Common myeloid progenitor, CD34-positive (primary cell): Measurements from ENCODE around the gene RRP1B.
"Not testable (repeated sequence)": the region's sequence is repeated elsewhere in the genome, so short reads cannot be mapped to it uniquely, and the experiment has no call there.

Experiments used
- CTCF ChIA-PET: fragments of 350-600 bp; sonication (Branson Sonifier 250); formaldehyde crosslinking; loops from one replicate; lab custom pipeline; 2021; ENCODE audit warnings: antibody characterized with exemption; lab: Charles Lee
- POLR2A ChIA-PET: fragments of 350-600 bp; sonication (Branson Sonifier 250); formaldehyde crosslinking; loops from one replicate; lab custom pipeline; 2021; ENCODE audit warnings: antibody characterized with exemption; lab: Charles Lee
- DNase-seq, 3 donors: peaks; one replicate each; pipeline versions ENCODE4 v3.0.0 to v3.0.0-alpha.2; 2013
- H3K27ac ChIP-seq, 2 experiments: 1 replicate in 1 of 2; 2 replicates in 1 of 2; pipeline ENCODE4 v1.7.0; 2013; ENCODE audit warnings: inconsistent platforms in 2 of 2, low read length in 2 of 2, mild to moderate bottlenecking in 2 of 2, low read depth in 1 of 2, moderate library complexity in 1 of 2; ENCODE audit not compliant: severe bottlenecking in 2 of 2, insufficient read depth in 1 of 2, poor library complexity in 1 of 2
- H3K27me3 ChIP-seq, 5 experiments: replicated peaks in 2 of 5; 1 replicate in 3 of 5; 2 replicates in 2 of 5; pipeline versions ENCODE4 v1.6.1 to v1.7.0; 2013; ENCODE audit warnings: low read length in 4 of 5, mild to moderate bottlenecking in 2 of 5, moderate library complexity in 2 of 5, inconsistent platforms in 1 of 5; ENCODE audit not compliant: insufficient read depth in 5 of 5, control insufficient read depth in 4 of 5
- H3K36me3 ChIP-seq, 4 experiments: 1 replicate in 2 of 4; 2 replicates in 2 of 4; pipeline versions ENCODE4 v1.6.1 to v1.7.0; 2013; ENCODE audit warnings: low read length in 3 of 4, control low read depth in 1 of 4, mild to moderate bottlenecking in 1 of 4; ENCODE audit not compliant: control insufficient read depth in 4 of 4, insufficient read depth in 4 of 4
- H3K4me1 ChIP-seq, 4 experiments: 1 replicate in 3 of 4; 2 replicates in 1 of 4; pipeline versions ENCODE4 v1.6.1 to v1.7.1; 2013; ENCODE audit warnings: low read length in 3 of 4, mild to moderate bottlenecking in 3 of 4, control low read depth in 1 of 4, inconsistent platforms in 1 of 4, moderate library complexity in 1 of 4; ENCODE audit not compliant: control insufficient read depth in 4 of 4, insufficient read depth in 4 of 4; ENCODE audit errors: control extremely low read depth in 1 of 4
- H3K4me3 ChIP-seq, 7 experiments: 1 replicate in 4 of 7; 2 replicates in 3 of 7; pipeline versions ENCODE4 v1.5.1 to v1.7.0; 2013; ENCODE audit warnings: mild to moderate bottlenecking in 7 of 7, low read length in 6 of 7, moderate library complexity in 6 of 7, inconsistent platforms in 2 of 7, low read depth in 2 of 7, control low read depth in 1 of 7; ENCODE audit not compliant: insufficient read depth in 4 of 7, control insufficient read depth in 1 of 7; ENCODE audit errors: extremely low read depth in 1 of 7
- H3K9me3 ChIP-seq, 5 experiments: 1 replicate in 4 of 5; 2 replicates in 1 of 5; pipeline versions ENCODE4 v1.6.1 to v1.7.1; 2013; ENCODE audit warnings: low read length in 4 of 5, mild to moderate bottlenecking in 2 of 5, inconsistent platforms in 1 of 5, low read depth in 1 of 5, moderate library complexity in 1 of 5; ENCODE audit not compliant: control insufficient read depth in 4 of 5, insufficient read depth in 2 of 5; ENCODE audit errors: control extremely low read depth in 1 of 5
- WGBS: methylation state at CpG from one replicate; pipeline ENCODE4 v1.1.5; 2013; ENCODE audit not compliant: insufficient coverage; 5-methylcytosine and 5-hydroxymethylcytosine counted together

RRP1B gene

GRCh38 chr21:43707462-43707861 lies 48.1 kb downstream of the RRP1B start:
- Histone ChIP-seq H3K4me3 (no peak overlapping the region), H3K27ac (no peak overlapping the region), H3K36me3 (no peaks in the 10 kb centered on the region), H3K9me3 (no peaks in the 10 kb centered on the region), H3K27me3 (no peaks in the 10 kb centered on the region), H3K4me1 (peaks cover 0 to 21% (median 18%) of the 10 kb centered on the region in 4 experiments)
- DNase-seq, result no peak
- WGBS, result 97% methylated on average over 8 of the region's 9 CpGs
- ChIA-PET POLR2A (no interaction called here), CTCF (interaction anchor here (1.3 to 1.4 kb wide), 2 partner anchors 17 to 22 kb away, joined by 3 read pairs; no protein-coding TSS in a partner anchor)

- 90% methylated on average over 13 of the region's 13 CpGs for WGBS
- CTCF ChIA-PET, result no interaction called here
These were observed 49.5 kb downstream of the RRP1B start for GRCh38 chr21:43708745-43709381.

GRCh38 chr21:43712268-43712942 lies 53.0 kb downstream of the RRP1B start:
- H3K9me3 ChIP-seq, result no peaks in the 10 kb centered on the region
- DNase-seq, result no peak
- peaks cover 0 to 8% (median 6%) of the 10 kb centered on the region in 4 experiments for H3K4me1 ChIP-seq
- H3K27me3 ChIP-seq, result no peaks in the 10 kb centered on the region
- no peaks in the 10 kb centered on the region for H3K36me3 ChIP-seq
- H3K27ac ChIP-seq, result no peak overlapping the region
- POLR2A ChIA-PET, result no interaction called here
- CTCF ChIA-PET, result interaction anchor here (1.9 kb wide), 1 partner anchor 10 kb away, joined by 9 read pairs; no protein-coding TSS in a partner anchor
- 97% methylated on average over 13 of the region's 13 CpGs for WGBS
- H3K4me3 ChIP-seq, result no peak overlapping the region

More at GRCh38 chr21:43708745-43709381, 49.5 kb downstream of the RRP1B start:
- no peaks in the 10 kb centered on the region for H3K36me3 ChIP-seq
- POLR2A ChIA-PET, result no interaction called here
- no peak for DNase-seq
- no peak overlapping the region for H3K27ac ChIP-seq
- H3K9me3 ChIP-seq, result no peaks in the 10 kb centered on the region
- H3K27me3 ChIP-seq, result no peaks in the 10 kb centered on the region
- H3K4me1 ChIP-seq, result peaks cover 0 to 8% (median 6%) of the 10 kb centered on the region in 4 experiments
- no peak overlapping the region for H3K4me3 ChIP-seq

GRCh38 chr21:43713123-43713522 lies 53.8 kb downstream of the RRP1B start:
- WGBS, result 90% methylated on average over 2 of the region's 6 CpGs
- DNase-seq, H3K27ac ChIP-seq, H3K4me3 ChIP-seq, H3K27me3 ChIP-seq, H3K9me3 ChIP-seq, POLR2A ChIA-PET, H3K4me1 ChIP-seq, H3K36me3 ChIP-seq: not testable (repeated sequence)
- CTCF ChIA-PET, result interaction anchor here (1.9 kb wide), 1 partner anchor 10 kb away, joined by 9 read pairs; no protein-coding TSS in a partner anchor

- H3K36me3 ChIP-seq, result peaks cover 0 to 5% (median 0%) of the 10 kb centered on the region in 4 experiments
- peaks cover 0 to 32% (median 21%) of the 10 kb centered on the region in 4 experiments for H3K4me1 ChIP-seq
- H3K9me3 ChIP-seq, result no peaks in the 10 kb centered on the region
- CTCF ChIA-PET, result interaction anchor here (0.9 to 2.0 kb wide), 2 partner anchors 11 to 13 kb away, joined by 3 to 6 read pairs; no protein-coding TSS in a partner anchor
- WGBS, result 79% methylated on average over 8 of the region's 12 CpGs
- POLR2A ChIA-PET, result no interaction called here
- peaks cover 0 to 18% (median 3%) of the 10 kb centered on the region in 5 experiments for H3K27me3 ChIP-seq
- no peak for DNase-seq
- H3K27ac ChIP-seq, result no peak overlapping the region
- H3K4me3 ChIP-seq, result no peak overlapping the region
These were observed 57.2 kb downstream of the RRP1B start for GRCh38 chr21:43716376-43717165.

- Histone ChIP-seq H3K4me3 (no peak overlapping the region), H3K36me3 (peaks cover 0 to 5% (median 0%) of the 10 kb centered on the region in 4 experiments), H3K27me3 (peaks cover 0 to 18% (median 3%) of the 10 kb centered on the region in 5 experiments), H3K27ac (no peak overlapping the region), H3K4me1 (peaks cover 0 to 38% (median 21%) of the 10 kb centered on the region in 4 experiments), H3K9me3 (no peaks in the 10 kb centered on the region)
- whole genome bisulfite sequencing, result 94% methylated on average over 2 of the region's 13 CpGs
- no peak for DNase-seq
- ChIA-PET CTCF (interaction anchor here (1.4 to 2.0 kb wide), 2 partner anchors 12 to 13 kb away, joined by 4 to 6 read pairs; no protein-coding TSS in a partner anchor), POLR2A (no interaction called here)
These were observed 58.0 kb downstream of the RRP1B start for GRCh38 chr21:43717166-43717853.
